ENCODE data around the gene DNAJA2.
A peak's percentile ranks its signal among the peaks of the same experiment; 100 is the strongest.
"Not testable (repeated sequence)": the region's sequence is repeated elsewhere in the genome, so short reads cannot be mapped to it uniquely, and the experiment has no call there.

The DNAJA2 gene

GRCh38 chr16:46973207-46973995 is at the start of gene DNAJA2:
Gene DNAJA2 (minus strand): TSS chr16:46973674. CDS start chr16:46973572, 102 bp downstream.
- DNase-seq: peak; percentile 96

- DNase-seq: no peak
Observed at GRCh38 chr16:47019568-47019967, 46.1 kb upstream of the DNAJA2 start.

- peak; percentile 68 for DNase-seq
Observed at GRCh38 chr16:47018223-47018891, 44.9 kb upstream of the DNAJA2 start.

GRCh38 chr16:47017636-47018035 is 44.2 kb upstream of the DNAJA2 start:
- DNase-seq: no peak

GRCh38 chr16:47016700-47017133 is 43.2 kb upstream of the DNAJA2 start:
- DNase-seq: no peak

GRCh38 chr16:47013910-47014309 is 40.4 kb upstream of the DNAJA2 start:
- no peak for DNase-seq

GRCh38 chr16:47013172-47013571 is 39.7 kb upstream of the DNAJA2 start:
- DNase-seq: no peak

DNA sequence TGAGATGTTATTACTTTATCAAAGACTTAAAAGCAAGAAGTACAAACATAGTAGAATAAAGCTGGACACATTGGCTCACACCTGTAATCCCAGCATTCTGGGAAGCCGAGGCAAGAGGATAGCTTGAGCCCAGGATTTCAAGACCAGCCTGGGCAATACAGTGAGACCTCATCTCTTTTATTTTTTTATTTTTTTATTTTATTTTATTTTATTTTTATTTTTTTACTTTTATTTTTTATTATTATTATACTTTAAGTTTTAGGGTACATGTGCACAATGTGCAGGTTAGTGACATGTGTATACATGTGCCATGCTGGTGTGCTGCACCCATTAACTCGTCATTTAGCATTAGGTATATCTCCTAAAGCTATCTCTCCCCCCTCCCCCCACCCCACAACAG is 37.3 kb upstream of the DNAJA2 start:
- DNase-seq: not testable (repeated sequence)

- no peak for DNase-seq
Observed at GRCh38 chr16:47008612-47009011, 35.1 kb upstream of the DNAJA2 start.

GRCh38 chr16:47008174-47008573 is 34.7 kb upstream of the DNAJA2 start:
- no peak for DNase-seq

GRCh38 chr16:47004652-47005051 is 31.2 kb upstream of the DNAJA2 start:
- no peak for DNase-seq

DNA sequence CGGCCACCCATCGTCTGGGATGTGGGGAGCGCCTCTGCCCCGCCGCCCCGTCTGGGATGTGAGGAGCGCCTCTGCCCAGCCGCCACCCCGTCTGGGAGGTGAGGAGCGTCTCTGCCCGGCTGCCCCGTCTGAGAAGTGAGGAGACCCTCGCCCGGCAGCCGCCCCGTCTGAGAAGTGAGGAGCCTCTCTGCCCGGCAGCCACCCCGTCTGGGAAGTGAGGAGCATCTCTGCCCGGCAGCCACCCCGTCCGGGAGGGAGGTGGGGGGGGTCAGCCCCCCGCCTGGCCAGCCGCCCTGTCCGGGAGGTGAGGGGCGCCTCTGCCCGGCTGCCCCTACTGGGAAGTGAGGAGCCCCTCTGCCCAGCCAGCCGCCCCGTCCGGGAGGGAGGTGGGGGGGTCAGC is 26.6 kb upstream of the DNAJA2 start:
- DNase-seq: not testable (repeated sequence)

GRCh38 chr16:46997844-46998243 is 24.4 kb upstream of the DNAJA2 start:
- DNase-seq: no peak

GRCh38 chr16:46996952-46997458 is 23.5 kb upstream of the DNAJA2 start:
- no peak for DNase-seq

GRCh38 chr16:46996391-46996790 is 22.9 kb upstream of the DNAJA2 start:
- peak; percentile 19 for DNase-seq

DNA sequence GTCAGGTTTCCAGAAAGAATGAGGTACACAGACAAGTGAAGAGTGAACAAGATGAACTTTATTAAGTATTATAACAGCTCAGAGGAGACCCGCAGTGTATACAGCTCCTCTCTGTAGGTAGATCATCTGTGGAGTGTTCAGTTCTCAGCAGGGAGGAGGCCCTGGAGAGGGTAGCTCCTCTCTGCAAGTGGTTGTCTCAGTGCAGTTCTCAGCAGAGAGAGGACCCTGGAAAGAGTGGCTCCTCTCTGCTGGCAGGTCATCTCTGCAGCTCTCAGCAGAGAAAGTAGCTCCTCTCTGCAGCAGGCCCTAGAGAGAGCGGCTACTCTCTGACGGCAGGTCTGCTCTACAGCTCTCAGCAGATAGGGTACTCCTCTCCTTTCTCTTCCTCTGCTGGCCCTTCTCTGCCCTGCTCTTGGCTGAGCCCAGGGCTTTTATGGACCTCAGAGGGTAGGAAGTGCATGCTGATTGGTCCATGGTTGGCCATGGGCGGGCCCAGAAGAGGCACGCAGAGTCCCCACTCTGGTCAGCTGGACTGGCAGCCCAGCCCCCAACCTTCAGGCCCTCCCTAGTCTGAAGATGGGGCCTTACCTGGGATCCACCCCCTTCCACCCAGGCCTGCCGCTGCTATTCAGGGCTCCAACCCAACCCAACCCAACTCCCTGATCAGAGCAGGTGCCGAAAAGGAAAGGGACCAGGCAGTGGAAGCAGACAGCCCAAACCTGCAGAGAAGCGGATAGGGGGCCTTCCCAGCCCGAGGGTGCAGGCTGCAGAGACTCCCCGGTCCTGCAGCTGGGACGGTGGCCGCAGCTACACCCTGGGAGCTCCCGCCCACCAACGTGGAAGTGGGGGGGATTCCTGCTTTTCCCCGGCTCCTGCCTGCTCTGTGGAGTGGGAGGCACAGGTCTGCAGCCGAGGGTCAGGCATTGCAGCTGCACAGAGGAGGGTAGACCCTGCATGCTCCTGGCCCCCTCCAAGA is 18.5 kb upstream of the DNAJA2 start:
- DNase-seq: no peak

GRCh38 chr16:46986896-46987295 is 13.4 kb upstream of the DNAJA2 start:
- no peak for DNase-seq

- DNase-seq: no peak
Observed at GRCh38 chr16:46986438-46986837, 13.0 kb upstream of the DNAJA2 start.

DNA sequence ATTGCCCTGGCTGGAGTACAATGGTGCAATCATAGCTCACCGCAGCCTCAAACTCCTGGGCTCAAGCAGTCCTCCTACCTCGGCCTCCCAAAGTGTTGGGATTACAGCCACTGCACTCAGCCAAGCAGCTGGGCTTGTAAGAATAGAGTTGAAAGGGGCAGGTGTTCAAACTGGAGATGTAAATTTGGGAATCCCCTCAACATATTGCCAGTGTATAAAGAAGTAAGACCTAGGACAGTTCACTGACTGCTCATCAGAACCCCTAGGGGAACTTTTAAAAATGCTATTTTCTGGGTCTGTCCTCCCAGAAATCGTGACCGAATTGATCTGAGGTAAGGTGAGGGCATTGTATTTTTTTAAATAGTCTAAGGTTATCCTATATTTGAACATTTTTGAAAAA is 8.9 kb upstream of the DNAJA2 start:
- DNase-seq: no peak

- no peak for DNase-seq
Observed at GRCh38 chr16:46980926-46981325, 7.5 kb upstream of the DNAJA2 start.

DNA sequence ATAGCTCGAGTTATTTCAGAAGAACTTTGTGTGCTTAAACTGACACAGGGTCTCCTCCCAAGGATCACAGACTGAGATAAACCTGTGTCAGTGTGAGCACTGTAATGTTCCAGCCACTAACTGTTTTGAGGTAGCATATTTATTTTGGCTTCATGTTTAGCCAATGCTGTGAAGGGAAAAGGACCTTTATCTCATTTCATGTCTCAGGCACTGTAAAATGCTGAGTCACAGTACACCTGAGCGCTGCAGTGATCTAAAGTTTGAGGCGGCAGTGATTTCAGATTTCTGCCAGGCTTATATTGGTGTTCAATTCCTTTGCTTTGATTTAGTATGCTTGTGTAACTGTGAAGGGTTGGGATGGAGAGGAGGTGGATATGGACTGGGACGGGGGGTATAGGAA is 3.1 kb upstream of the DNAJA2 start:
- no peak for DNase-seq

- no peak for DNase-seq
Observed at GRCh38 chr16:46975908-46976470, 2.5 kb upstream of the DNAJA2 start.

DNA sequence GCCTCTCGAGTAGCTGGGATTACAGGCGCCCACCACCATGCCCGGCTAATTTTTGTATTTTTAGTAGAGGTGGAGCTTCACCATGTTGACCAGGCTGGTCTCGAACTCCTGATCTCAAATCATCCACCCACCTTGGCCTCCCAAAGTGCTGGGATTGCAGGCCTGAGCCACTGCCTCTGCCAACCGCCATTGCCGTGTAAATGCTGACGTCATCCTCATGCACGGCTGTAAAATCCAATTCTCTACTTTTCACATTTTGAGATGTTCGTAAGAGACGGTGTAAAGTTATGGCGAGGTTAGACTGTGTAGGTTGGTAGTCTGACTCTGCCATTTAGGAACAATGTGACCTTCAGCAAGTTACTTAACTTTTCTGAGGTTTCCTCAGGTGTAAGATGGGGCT is 1.7 kb upstream of the DNAJA2 start:
- DNase-seq: no peak
